Liver (tissue), 3 donors: ENCODE measurements around the gene SKAP1.

ENCODE experiments used
- FOXA2 ChIP-seq: IDR thresholded peaks from 2 replicates; pipeline ENCODE4 v1.6.1; 2016; ENCODE audit warnings: antibody characterized with exemption
- GABPA ChIP-seq, 2 donors: IDR thresholded peaks in 1 of 2; conservative IDR thresholded peaks in 1 of 2; 2 replicates each; pipeline ENCODE4 v1.6.1; 2016; ENCODE audit warnings: antibody characterized with exemption in 2 of 2, mild to moderate bottlenecking in 1 of 2, moderate library complexity in 1 of 2
- HNF4A ChIP-seq, 2 donors: conservative IDR thresholded peaks; 2 replicates each; pipeline ENCODE4 v1.6.1; 2016; ENCODE audit warnings: antibody characterized with exemption in 2 of 2, mild to moderate bottlenecking in 2 of 2
- JUND ChIP-seq, 2 donors: IDR thresholded peaks; 2 replicates each; pipeline ENCODE4 v1.6.1; 2016; ENCODE audit warnings: antibody characterized with exemption in 2 of 2
- RAD21 ChIP-seq, 2 donors: IDR thresholded peaks; 2 replicates each; pipeline ENCODE4 v1.6.1; 2016; ENCODE audit warnings: antibody characterized with exemption in 2 of 2, mild to moderate bottlenecking in 2 of 2
- SP1 ChIP-seq: IDR thresholded peaks from 2 replicates; pipeline ENCODE4 v1.6.1; 2018; ENCODE audit warnings: antibody characterized with exemption, mild to moderate bottlenecking
- TAF1 ChIP-seq: conservative IDR thresholded peaks from 2 replicates; pipeline ENCODE4 v1.6.1; 2016; ENCODE audit warnings: antibody characterized with exemption, mild to moderate bottlenecking
- YY1 ChIP-seq: IDR thresholded peaks from 2 replicates; pipeline ENCODE4 v1.6.1; 2016; ENCODE audit warnings: antibody characterized with exemption, mild to moderate bottlenecking
- TF ChIP-seq, protein P1 (sequence below): IDR thresholded peaks from 2 replicates; pipeline ENCODE4 v1.6.1; 2016; ENCODE audit warnings: antibody characterized with exemption
- TF ChIP-seq, protein P2 (sequence below): fragments of 150-350 bp; IDR thresholded peaks from 2 replicates; pipeline ENCODE4 v1.5.1; 2017; ENCODE audit warnings: improper control_type of control experiment, low read depth, low read length; ENCODE audit not compliant: missing input control
- TF ChIP-seq, protein P3 (sequence below): IDR thresholded peaks from 2 replicates; pipeline ENCODE4 v1.6.1; 2016; ENCODE audit warnings: antibody characterized with exemption, mild to moderate bottlenecking
- TF ChIP-seq, protein P4 (sequence below): IDR thresholded peaks from 2 replicates; pipeline ENCODE4 v1.6.1; 2016; ENCODE audit warnings: antibody characterized with exemption
- donor health status: healthy.
- donor health status: healthy.

DNA sequence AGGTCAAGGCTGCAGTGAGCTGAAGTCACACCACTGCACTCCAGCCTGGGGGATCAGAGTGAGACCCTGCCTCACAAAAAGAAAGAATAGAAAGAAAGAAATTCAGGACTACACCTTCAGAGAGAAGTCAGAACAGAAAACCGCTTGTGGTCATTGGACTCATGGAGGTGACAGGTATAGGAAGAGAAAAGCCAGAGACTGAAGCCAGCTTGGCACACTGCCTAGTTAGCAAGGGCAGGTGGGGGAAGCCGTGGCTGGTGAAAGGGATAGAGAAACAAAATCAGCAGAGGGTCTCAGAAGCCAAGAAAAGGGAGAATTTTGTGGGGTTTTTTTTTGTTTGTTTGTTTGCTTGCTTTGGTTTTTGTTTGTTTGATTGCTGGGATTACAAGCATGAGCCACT is 32.9 kb upstream of the SKAP1 start:
- TF ChIP-seq TAF1 (no peak), SP1 (no peak), RAD21 (IDR thresholded peaks at IDR 0.05) (no peak), FOXA2 (no peak), JUND (IDR thresholded peaks at IDR 0.05) (no peak), GABPA (IDR thresholded peaks at IDR 0.05 in 1 of 2, conservative IDR thresholded peaks at IDR 0.05 in 1 of 2) (no peak), YY1 (no peak), HNF4A (conservative IDR thresholded peaks at IDR 0.05) (no peak)
- TF ChIP-seq, protein P1, sequence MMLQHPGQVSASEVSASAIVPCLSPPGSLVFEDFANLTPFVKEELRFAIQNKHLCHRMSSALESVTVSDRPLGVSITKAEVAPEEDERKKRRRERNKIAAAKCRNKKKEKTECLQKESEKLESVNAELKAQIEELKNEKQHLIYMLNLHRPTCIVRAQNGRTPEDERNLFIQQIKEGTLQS, result no peak
- TF ChIP-seq, protein P2, sequence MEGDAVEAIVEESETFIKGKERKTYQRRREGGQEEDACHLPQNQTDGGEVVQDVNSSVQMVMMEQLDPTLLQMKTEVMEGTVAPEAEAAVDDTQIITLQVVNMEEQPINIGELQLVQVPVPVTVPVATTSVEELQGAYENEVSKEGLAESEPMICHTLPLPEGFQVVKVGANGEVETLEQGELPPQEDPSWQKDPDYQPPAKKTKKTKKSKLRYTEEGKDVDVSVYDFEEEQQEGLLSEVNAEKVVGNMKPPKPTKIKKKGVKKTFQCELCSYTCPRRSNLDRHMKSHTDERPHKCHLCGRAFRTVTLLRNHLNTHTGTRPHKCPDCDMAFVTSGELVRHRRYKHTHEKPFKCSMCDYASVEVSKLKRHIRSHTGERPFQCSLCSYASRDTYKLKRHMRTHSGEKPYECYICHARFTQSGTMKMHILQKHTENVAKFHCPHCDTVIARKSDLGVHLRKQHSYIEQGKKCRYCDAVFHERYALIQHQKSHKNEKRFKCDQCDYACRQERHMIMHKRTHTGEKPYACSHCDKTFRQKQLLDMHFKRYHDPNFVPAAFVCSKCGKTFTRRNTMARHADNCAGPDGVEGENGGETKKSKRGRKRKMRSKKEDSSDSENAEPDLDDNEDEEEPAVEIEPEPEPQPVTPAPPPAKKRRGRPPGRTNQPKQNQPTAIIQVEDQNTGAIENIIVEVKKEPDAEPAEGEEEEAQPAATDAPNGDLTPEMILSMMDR, result no peak
- TF ChIP-seq, protein P3, sequence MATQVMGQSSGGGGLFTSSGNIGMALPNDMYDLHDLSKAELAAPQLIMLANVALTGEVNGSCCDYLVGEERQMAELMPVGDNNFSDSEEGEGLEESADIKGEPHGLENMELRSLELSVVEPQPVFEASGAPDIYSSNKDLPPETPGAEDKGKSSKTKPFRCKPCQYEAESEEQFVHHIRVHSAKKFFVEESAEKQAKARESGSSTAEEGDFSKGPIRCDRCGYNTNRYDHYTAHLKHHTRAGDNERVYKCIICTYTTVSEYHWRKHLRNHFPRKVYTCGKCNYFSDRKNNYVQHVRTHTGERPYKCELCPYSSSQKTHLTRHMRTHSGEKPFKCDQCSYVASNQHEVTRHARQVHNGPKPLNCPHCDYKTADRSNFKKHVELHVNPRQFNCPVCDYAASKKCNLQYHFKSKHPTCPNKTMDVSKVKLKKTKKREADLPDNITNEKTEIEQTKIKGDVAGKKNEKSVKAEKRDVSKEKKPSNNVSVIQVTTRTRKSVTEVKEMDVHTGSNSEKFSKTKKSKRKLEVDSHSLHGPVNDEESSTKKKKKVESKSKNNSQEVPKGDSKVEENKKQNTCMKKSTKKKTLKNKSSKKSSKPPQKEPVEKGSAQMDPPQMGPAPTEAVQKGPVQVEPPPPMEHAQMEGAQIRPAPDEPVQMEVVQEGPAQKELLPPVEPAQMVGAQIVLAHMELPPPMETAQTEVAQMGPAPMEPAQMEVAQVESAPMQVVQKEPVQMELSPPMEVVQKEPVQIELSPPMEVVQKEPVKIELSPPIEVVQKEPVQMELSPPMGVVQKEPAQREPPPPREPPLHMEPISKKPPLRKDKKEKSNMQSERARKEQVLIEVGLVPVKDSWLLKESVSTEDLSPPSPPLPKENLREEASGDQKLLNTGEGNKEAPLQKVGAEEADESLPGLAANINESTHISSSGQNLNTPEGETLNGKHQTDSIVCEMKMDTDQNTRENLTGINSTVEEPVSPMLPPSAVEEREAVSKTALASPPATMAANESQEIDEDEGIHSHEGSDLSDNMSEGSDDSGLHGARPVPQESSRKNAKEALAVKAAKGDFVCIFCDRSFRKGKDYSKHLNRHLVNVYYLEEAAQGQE, result no peak
- TF ChIP-seq, protein P4, sequence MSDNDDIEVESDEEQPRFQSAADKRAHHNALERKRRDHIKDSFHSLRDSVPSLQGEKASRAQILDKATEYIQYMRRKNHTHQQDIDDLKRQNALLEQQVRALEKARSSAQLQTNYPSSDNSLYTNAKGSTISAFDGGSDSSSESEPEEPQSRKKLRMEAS, result no peak
